ENCODE data around the gene USF2. TPM values are rescaled to one million over a fixed set of nuclear protein-coding genes. Genes with fewer than 3 reads are reported as not detected.
"Not testable (repeated sequence)": the region's sequence is repeated elsewhere in the genome, so short reads cannot be mapped to it uniquely, and the experiment has no call there.

USF2 gene, protein sequence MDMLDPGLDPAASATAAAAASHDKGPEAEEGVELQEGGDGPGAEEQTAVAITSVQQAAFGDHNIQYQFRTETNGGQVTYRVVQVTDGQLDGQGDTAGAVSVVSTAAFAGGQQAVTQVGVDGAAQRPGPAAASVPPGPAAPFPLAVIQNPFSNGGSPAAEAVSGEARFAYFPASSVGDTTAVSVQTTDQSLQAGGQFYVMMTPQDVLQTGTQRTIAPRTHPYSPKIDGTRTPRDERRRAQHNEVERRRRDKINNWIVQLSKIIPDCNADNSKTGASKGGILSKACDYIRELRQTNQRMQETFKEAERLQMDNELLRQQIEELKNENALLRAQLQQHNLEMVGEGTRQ
- 100 to 1,000 TPM; 133 to 206 (median 157) TPM for total RNA-seq
- 100 to 1,000 TPM; 132 to 205 (median 145) TPM for polyA plus RNA-seq
- long read RNA-seq, donor 1, transcript USF2-201 (10 exons, 1,634 nt): major isoform, 13 of 22 reads
- long read RNA-seq, donor 1, partial matches to known transcripts: 0 of 22 reads
- long read RNA-seq, donor 1, other reads (novel, unspliced or antisense): 0 of 22 reads
- long read RNA-seq, donor 2, transcript USF2-206 (2 exons, 2,742 nt): minor isoform, 5 of 39 reads
- long read RNA-seq, donor 2, transcript USF2-201 (10 exons, 1,634 nt): major isoform, 14 of 39 reads
- long read RNA-seq, donor 2, partial matches to known transcripts: 12 of 39 reads
- long read RNA-seq, donor 2, other reads (novel, unspliced or antisense): 0 of 39 reads

DNA sequence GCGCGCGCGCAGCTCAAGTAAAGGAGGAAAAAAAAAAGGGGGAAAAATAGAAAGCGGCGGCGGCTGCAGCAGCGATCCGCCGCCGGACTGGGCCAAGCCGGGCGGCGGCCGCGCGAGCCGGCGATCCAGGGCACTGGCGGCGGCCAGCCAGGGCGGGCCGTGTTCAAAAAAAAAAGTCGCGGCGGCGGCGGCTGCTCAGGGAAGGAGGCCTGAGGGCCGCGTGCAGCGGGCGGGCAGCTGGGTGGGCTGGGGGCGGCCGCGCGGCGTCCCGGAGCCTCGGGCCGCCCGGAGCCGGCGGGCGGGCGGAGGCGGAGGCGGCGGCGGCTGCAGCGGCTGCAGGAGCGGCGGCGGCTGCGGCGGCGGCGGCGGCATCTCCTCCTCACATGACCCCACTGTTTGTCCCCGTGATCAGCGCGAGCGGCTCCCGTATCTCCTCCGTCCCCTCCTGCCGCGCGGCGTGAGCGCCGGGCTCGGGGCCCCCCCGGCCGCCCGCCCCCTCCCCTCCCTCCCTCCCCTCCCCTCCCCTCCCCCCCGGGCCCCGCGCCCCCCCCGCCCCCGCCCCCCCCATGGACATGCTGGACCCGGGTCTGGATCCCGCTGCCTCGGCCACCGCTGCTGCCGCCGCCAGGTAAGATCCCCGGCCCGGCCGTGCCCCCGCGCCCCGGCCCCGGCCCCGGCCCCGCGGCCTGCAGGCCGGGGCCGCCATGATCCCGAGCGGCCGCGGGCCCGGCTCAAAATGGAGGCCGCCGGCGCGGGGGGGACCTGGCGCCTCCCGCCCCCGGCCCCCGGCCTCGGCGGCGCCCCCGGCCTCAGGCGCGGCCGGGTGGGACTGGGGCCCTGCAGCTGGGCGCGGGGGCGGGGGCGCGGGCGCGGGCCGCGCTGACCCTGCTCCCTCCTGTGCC, at the start of gene USF2:
USF2 (plus strand) TSS at position 427 of the 902 bp plus-strand sequence; CDS start at position 567, 140 bp downstream.
- 0 to 2% (median 1%) methylated on average over 44 to 121 of the region's 126 CpGs for WGBS, 5 donors
- peak within 1 kb of the TSS; percentile 93 to 97 (median 94) for H3K27ac ChIP-seq
- intact Hi-C loops (cut with DNase I; ENCODE audit: low total_unique reads): loop anchor here (5.0 kb wide), 1 partner anchor 116 kb away; the partner anchor contains the start of gene FXYD5
- peaks cover 32 to 81% (median 73%) of the 10 kb centered on the region in 6 donors for H3K4me1 ChIP-seq
- no peaks in the 10 kb centered on the region for H3K27me3 ChIP-seq (replicated peaks in 1 of 7)
- peak within 1 kb of the TSS; percentile 64 to 90 (median 72) for H3K4me3 ChIP-seq
- TF ChIP-seq POLR2A (IDR thresholded peaks at IDR 0.05): no peak
- peak; percentile 40 to 62 (median 59) for TF ChIP-seq POLR2AphosphoS5 (IDR thresholded peaks at IDR 0.05)
- peaks cover 0 to 60% (median 27%) of the 10 kb centered on the region in 6 donors for H3K36me3 ChIP-seq
- DNase-seq: peak; percentile 94
- no peaks in the 10 kb centered on the region for H3K9me3 ChIP-seq

DNA sequence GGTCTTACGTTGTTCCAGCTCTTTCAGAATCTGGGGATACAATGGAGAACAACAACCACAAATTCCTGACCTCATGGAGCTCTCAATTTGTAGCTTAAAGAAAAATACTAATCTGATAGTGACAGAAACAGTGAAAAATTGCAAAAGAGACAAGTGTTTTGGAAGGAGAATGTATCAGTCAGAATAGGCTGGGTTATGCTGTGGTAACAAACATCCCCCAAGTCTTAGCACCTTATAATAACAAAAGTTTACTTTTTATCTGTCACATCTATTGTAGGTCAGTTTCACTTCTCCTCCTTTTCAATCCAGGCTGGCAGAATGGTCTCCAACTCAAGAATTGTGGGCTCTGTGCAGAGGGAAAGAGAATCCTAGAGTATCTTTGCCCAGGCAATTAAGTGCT, 49.8 kb upstream of the USF2 start:
- Histone ChIP-seq H3K36me3 (no peaks in the 10 kb centered on the region), H3K4me3 (no peak overlapping the region), H3K4me1 (peaks cover 6 to 57% (median 26%) of the 10 kb centered on the region in 6 donors), H3K27me3 (replicated peaks in 1 of 7) (no peaks in the 10 kb centered on the region), H3K9me3 (peaks cover 0 to 18% (median 7%) of the 10 kb centered on the region in 8 donors), H3K27ac (no peak overlapping the region)
- 93 to 100% (median 97%) methylated on average over 1 of the region's 1 CpG for WGBS, 5 donors
- TF ChIP-seq POLR2AphosphoS5 (IDR thresholded peaks at IDR 0.05) (no peak), POLR2A (IDR thresholded peaks at IDR 0.05) (no peak)
- TF ChIP-seq, protein P1, sequence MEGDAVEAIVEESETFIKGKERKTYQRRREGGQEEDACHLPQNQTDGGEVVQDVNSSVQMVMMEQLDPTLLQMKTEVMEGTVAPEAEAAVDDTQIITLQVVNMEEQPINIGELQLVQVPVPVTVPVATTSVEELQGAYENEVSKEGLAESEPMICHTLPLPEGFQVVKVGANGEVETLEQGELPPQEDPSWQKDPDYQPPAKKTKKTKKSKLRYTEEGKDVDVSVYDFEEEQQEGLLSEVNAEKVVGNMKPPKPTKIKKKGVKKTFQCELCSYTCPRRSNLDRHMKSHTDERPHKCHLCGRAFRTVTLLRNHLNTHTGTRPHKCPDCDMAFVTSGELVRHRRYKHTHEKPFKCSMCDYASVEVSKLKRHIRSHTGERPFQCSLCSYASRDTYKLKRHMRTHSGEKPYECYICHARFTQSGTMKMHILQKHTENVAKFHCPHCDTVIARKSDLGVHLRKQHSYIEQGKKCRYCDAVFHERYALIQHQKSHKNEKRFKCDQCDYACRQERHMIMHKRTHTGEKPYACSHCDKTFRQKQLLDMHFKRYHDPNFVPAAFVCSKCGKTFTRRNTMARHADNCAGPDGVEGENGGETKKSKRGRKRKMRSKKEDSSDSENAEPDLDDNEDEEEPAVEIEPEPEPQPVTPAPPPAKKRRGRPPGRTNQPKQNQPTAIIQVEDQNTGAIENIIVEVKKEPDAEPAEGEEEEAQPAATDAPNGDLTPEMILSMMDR (IDR thresholded peaks at IDR 0.05 in 8 of 11, conservative IDR thresholded peaks at IDR 0.05 in 3 of 11): no peak
- no peak for DNase-seq
- intact Hi-C loops (cut with DNase I; ENCODE audit: low total_unique reads): no loop called here

DNA sequence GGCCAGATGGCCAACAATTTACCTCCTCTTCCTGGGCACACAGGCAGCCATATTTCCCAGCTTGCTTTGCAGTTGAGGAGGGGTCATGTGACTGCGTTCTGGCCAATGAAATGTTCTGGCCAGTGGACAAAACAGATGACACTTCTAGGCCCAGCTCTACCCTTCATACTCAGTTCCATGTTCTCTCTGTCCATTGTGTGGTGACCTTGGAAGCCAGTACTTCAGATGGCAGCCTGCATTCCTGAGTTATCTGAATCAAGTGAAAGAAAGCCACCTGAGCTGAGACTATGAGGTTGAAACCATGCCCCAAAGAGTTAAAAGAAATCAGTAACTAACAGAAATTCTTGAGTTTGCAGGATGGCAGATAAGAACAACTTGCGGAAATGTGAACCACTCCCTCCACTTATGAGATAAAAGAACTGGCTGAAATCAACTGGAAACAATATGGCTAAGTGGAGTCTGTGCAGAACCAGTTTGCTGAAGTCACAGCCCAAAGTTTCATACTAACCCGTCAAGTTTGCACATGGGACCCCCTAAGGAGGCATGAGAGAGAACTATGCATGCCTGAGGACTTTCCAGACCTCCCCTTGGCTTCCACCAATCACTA, 48.3 kb upstream of the USF2 start:
- WGBS, 5 donors: 58 to 72% (median 64%) methylated on average over 3 of the region's 3 CpGs
- intact Hi-C loops (cut with DNase I; ENCODE audit: low total_unique reads): no loop called here

DNA sequence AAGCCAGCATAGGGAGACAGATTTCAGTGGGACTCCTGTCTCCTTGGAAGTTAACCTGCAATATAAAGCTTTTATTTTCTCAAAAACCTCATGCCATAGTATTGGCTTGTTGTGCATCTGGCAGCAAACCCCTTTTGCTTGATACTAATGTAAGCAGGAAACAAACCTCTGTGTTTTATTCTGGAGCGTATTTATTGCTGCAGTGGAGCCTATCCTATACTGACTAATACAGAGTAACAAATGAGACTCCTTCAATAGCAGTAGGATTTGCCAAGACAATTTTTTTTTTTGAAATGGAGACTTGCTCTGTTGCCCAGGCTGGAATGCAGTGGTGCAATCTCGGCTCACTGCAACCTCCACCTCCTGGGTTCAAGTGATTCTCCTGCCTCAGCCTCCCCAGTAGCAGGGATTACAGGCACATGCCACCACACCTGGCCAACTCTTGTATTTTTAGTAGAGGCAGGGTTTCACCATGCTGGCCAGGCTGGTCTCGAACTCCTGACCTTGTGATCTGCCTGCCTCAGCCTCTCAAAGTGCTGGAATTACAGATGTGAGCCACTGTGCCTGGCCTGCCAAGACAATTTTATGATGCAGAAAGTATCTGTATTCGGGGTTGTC, 47.7 kb upstream of the USF2 start:
- intact Hi-C loops (cut with DNase I; ENCODE audit: low total_unique reads); H3K36me3 ChIP-seq; DNase-seq; H3K4me3 ChIP-seq; H3K27me3 ChIP-seq (replicated peaks in 1 of 7): not testable (repeated sequence)
- Histone ChIP-seq H3K9me3 (peaks cover 0 to 18% (median 7%) of the 10 kb centered on the region in 8 donors), H3K4me1 (peaks cover 0 to 42% (median 13%) of the 10 kb centered on the region in 6 donors), H3K27ac (peak overlapping the region in 4 of 8 donors; percentile 6 to 35 (median 26))
- WGBS, 5 donors: 86 to 98% (median 94%) methylated on average over 4 of the region's 4 CpGs

More for the DNA sequence above, 48.3 kb upstream of the USF2 start:
- DNase-seq: no peak
- TF ChIP-seq, protein P1 (IDR thresholded peaks at IDR 0.05 in 8 of 11, conservative IDR thresholded peaks at IDR 0.05 in 3 of 11): no peak
- no peak for TF ChIP-seq POLR2A (IDR thresholded peaks at IDR 0.05)
- Histone ChIP-seq H3K4me1 (peaks cover 0 to 48% (median 14%) of the 10 kb centered on the region in 6 donors), H3K27me3 (replicated peaks in 1 of 7) (no peaks in the 10 kb centered on the region), H3K9me3 (peaks cover 0 to 18% (median 7%) of the 10 kb centered on the region in 8 donors), H3K27ac (peak overlapping the region in 4 of 8 donors; percentile 6 to 35 (median 26)), H3K36me3 (no peaks in the 10 kb centered on the region), H3K4me3 (no peak overlapping the region)
